NOMO-1 (cell line): ENCODE measurements around the gene GCG.

Source experiments
- DNase-seq, 2 experiments: peaks; one replicate each; lab custom pipeline; 2025; ENCODE audit not compliant: unreplicated experiment in 2 of 2; lab: John Stamatoyannopoulos, UW

GCG gene

GRCh38 chr2:162106746-162107145 is 45.3 kb downstream of the GCG start:
- no peak for DNase-seq

GRCh38 chr2:162106146-162106551 is 45.9 kb downstream of the GCG start:
- DNase-seq: no peak

- DNase-seq: no peak
Measured at GRCh38 chr2:162103443-162104009, 48.5 kb downstream of the GCG start.

- DNase-seq: no peak
Measured at GRCh38 chr2:162100579-162100978, 51.5 kb downstream of the GCG start.

DNA sequence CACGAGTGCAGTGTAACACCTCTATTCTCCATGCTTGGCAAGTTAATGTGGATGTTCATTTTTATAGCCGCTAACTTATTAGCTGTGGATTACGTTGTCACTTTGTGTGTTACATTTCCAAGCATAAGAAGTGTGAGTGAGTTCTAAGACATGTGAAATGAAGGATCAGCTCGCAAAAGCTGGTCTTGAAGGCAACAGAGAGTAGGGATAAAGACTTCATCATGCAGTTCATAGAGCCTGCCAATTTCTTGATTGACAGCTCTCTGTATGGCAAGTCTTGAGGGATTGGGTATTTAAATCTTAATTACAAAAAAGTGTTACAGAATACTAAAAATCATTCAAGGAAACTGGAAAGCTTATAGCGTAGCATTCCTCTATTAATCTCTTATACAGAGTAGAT is 52.2 kb downstream of the GCG start:
- no peak for DNase-seq
